Subcutaneous abdominal adipose tissue (tissue), 5 donors: Measurements from ENCODE around the gene CDH16.

Experiments used
- H3K27ac ChIP-seq: one replicate; pipeline ENCODE4 v1.7.0; 2013; ENCODE audit warnings: low read depth, mild to moderate bottlenecking, inconsistent platforms, low read length, moderate library complexity
- H3K27me3 ChIP-seq, 5 donors: one replicate each; pipeline ENCODE4 v1.7.0; 2013; ENCODE audit warnings: low read length in 5 of 5, inconsistent platforms in 1 of 5; ENCODE audit not compliant: control insufficient read depth in 5 of 5, insufficient read depth in 4 of 5
- H3K36me3 ChIP-seq, 5 donors: one replicate each; pipeline ENCODE4 v1.7.0; 2013; ENCODE audit warnings: low read length in 5 of 5; ENCODE audit not compliant: control insufficient read depth in 5 of 5, insufficient read depth in 5 of 5
- H3K4me1 ChIP-seq, 5 donors: one replicate each; pipeline ENCODE4 v1.7.0; 2013; ENCODE audit warnings: low read length in 5 of 5, mild to moderate bottlenecking in 3 of 5, moderate library complexity in 1 of 5; ENCODE audit not compliant: control insufficient read depth in 5 of 5, insufficient read depth in 5 of 5
- H3K4me3 ChIP-seq, 5 donors: one replicate each; pipeline ENCODE4 v1.7.0; 2013; ENCODE audit warnings: low read length in 5 of 5, low read depth in 1 of 5
- H3K9ac ChIP-seq, 5 donors: one replicate each; pipeline ENCODE4 v1.7.0; 2013; ENCODE audit warnings: low read length in 5 of 5, mild to moderate bottlenecking in 4 of 5, moderate library complexity in 3 of 5
- H3K9me3 ChIP-seq, 5 donors: one replicate each; pipeline ENCODE4 v1.7.0; 2013; ENCODE audit warnings: low read length in 5 of 5; ENCODE audit not compliant: control insufficient read depth in 5 of 5
- donor health status: healthy.
- donor health status: healthy.
- donor health status: healthy.
- donor health status: healthy.
- donor health status: healthy.

Gene CDH16

DNA sequence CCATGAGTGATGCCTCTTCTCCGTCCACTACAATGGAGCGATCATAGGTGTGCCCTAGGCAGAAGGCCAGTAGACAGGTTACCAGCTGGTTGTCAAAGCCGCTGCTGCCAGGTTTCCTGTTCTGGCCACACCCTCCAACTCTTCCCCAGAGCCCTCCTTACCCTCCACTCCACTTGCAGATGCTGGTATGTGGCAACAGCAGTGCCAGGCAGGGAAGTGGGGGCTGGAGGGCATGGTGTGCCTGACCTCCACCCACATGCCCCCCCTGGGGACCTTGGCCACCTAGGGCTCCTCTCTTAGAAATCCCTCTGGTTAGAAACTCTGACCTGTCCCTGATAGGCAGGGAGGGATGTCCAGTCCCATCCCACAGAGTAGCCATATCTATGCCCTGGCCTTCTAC is 5.2 kb upstream of the CDH16 start:
- Histone ChIP-seq H3K27ac (no peak overlapping the region), H3K4me1 (peaks cover 3 to 34% (median 20%) of the 10 kb centered on the region in 5 donors), H3K9me3 (no peaks in the 10 kb centered on the region), H3K36me3 (no peaks in the 10 kb centered on the region), H3K4me3 (peak overlapping the region in 1 of 5 donors; percentile 16), H3K9ac (no peak overlapping the region), H3K27me3 (peaks cover 19 to 52% (median 25%) of the 10 kb centered on the region in 5 donors)

GRCh38 chr16:66923247-66923731 is 4.6 kb upstream of the CDH16 start:
- H3K27me3 ChIP-seq, result peaks cover 20 to 58% (median 25%) of the 10 kb centered on the region in 5 donors
- H3K4me3 ChIP-seq, result no peak overlapping the region
- no peak overlapping the region for H3K27ac ChIP-seq
- H3K9me3 ChIP-seq, result no peaks in the 10 kb centered on the region
- H3K4me1 ChIP-seq, result peaks cover 3 to 34% (median 20%) of the 10 kb centered on the region in 5 donors
- peak overlapping the region in 1 of 5 donors; percentile 44 for H3K9ac ChIP-seq
- no peaks in the 10 kb centered on the region for H3K36me3 ChIP-seq

DNA sequence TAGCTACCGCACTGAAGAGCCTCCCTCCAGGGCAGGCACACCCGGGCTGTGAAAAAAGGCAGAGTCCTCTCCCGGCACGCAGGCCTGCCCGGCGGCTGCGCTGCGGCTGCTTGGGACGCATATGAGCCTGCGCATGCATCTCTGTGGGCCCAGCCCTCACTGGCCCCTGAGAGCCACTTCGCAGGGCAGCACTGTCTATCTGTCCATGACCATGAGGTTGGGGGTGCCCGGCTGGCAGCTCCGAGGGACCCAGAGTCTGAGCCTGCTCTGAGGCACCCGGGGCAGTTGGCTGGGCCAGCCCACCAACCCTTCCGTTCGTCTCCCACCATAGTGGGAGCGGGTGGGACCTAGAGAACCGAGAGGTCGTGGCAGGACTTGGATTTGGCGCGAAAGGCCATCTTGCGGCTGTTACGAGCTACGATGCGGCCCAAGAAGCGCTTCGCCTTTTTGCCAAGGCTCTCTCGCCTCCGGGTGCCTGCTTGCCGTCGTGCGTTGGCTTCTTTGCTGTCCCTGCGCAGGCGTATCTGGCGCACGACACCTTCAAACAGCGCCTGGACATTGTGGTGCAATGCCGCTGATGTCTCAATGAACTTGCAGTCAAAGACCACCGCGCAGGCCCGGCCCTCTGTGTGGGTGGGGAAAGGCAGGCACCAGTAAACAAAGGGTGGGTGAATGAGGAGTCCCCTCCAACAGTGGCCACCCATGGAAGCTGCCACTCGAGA is 3.2 kb upstream of the CDH16 start:
- Histone ChIP-seq H3K4me1 (peaks cover 3 to 28% (median 20%) of the 10 kb centered on the region in 5 donors), H3K9me3 (no peaks in the 10 kb centered on the region), H3K36me3 (no peaks in the 10 kb centered on the region), H3K27ac (no peak overlapping the region), H3K9ac (no peak overlapping the region), H3K27me3 (peaks cover 20 to 66% (median 27%) of the 10 kb centered on the region in 5 donors), H3K4me3 (no peak overlapping the region)

- H3K36me3 ChIP-seq, result no peaks in the 10 kb centered on the region
- H3K9me3 ChIP-seq, result no peaks in the 10 kb centered on the region
- no peak overlapping the region for H3K4me3 ChIP-seq
- no peak overlapping the region for H3K27ac ChIP-seq
- peaks cover 20 to 66% (median 30%) of the 10 kb centered on the region in 5 donors for H3K27me3 ChIP-seq
- peaks cover 3 to 26% (median 20%) of the 10 kb centered on the region in 5 donors for H3K4me1 ChIP-seq
- H3K9ac ChIP-seq, result no peak overlapping the region
These were observed 2.4 kb upstream of the CDH16 start for GRCh38 chr16:66920924-66921680.

DNA sequence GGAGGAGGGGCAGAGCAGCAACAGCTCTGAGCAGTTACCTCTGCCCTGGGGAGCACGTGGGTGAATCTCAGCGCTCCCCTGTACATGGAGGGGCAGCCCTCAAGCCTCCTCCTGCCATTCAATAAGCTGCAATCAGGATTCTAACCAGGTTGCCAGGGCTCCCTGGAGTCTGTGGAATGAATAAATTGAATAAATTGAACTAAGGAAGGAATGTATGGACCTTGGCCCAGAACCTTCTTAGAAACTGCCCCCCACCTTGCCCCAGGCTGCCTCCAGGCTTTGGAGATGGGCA is 1.6 kb upstream of the CDH16 start:
- Histone ChIP-seq H3K27me3 (peaks cover 15 to 59% (median 32%) of the 10 kb centered on the region in 5 donors), H3K4me3 (no peak overlapping the region), H3K27ac (no peak overlapping the region), H3K9me3 (no peaks in the 10 kb centered on the region), H3K36me3 (no peaks in the 10 kb centered on the region), H3K4me1 (peaks cover 3 to 21% (median 14%) of the 10 kb centered on the region in 5 donors), H3K9ac (no peak overlapping the region)

- H3K4me3 ChIP-seq, result no peak overlapping the region
- H3K9ac ChIP-seq, result no peak overlapping the region
- H3K27ac ChIP-seq, result no peak overlapping the region
- H3K9me3 ChIP-seq, result no peaks in the 10 kb centered on the region
- no peaks in the 10 kb centered on the region for H3K36me3 ChIP-seq
- peaks cover 9 to 56% (median 32%) of the 10 kb centered on the region in 5 donors for H3K27me3 ChIP-seq
- peaks cover 3 to 16% (median 12%) of the 10 kb centered on the region in 5 donors for H3K4me1 ChIP-seq
These were observed 1.0 kb upstream of the CDH16 start for GRCh38 chr16:66919569-66920298.

DNA sequence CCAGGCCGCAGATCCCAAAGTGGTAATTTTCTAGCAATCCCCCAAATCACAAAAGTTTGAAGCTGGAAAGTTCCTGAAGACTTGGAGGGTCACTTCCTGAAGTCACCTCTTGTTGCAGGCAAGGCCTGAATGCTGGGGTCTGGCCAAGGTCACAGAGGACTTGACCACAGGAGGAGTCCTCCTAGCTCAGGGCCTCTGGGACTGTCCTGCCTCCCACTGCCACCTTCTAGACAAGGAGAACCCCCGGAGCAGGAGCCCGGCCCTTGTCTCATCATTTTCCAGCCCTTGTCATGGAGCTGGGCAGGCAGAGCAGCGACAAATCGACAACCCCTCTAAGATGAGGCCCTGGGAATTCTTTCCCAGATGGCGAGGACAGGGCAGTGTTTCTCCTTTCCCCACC is 330 bp downstream of the CDH16 start:
- H3K27ac ChIP-seq, result no peak overlapping the region
- H3K9me3 ChIP-seq, result no peaks in the 10 kb centered on the region
- peaks cover 2 to 6% (median 5%) of the 10 kb centered on the region in 5 donors for H3K4me1 ChIP-seq
- peaks cover 0 to 45% (median 26%) of the 10 kb centered on the region in 5 donors for H3K27me3 ChIP-seq
- H3K4me3 ChIP-seq, result no peak overlapping the region
- H3K36me3 ChIP-seq, result no peaks in the 10 kb centered on the region
- H3K9ac ChIP-seq, result peak overlapping the region in 1 of 5 donors; percentile 7

GRCh38 chr16:66917741-66918140 is 944 bp downstream of the CDH16 start:
- H3K27ac ChIP-seq, result no peak overlapping the region
- no peaks in the 10 kb centered on the region for H3K4me1 ChIP-seq
- no peak overlapping the region for H3K9ac ChIP-seq

DNA sequence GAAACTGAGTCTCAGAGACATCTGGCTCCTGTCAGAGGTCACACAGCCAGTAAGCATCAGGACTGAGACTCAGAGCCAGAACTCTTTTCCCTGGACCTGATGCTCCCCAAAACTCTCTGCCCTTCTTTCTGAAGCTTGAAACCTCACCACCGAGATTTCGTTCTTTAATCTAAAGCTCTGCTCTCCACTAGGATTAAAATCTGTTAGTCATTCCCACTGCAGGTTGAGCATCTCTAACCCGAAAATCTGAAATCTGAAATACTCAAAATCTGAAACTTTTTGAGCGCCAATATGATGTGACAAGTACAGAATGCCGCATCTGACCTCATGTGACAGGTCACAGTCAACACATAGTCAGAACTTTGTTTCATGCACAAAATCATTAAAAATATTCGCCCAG is 2.2 kb downstream of the CDH16 start:
- H3K9ac ChIP-seq, result no peak overlapping the region
- no peaks in the 10 kb centered on the region for H3K9me3 ChIP-seq
- no peaks in the 10 kb centered on the region for H3K36me3 ChIP-seq
- no peak overlapping the region for H3K4me3 ChIP-seq
- no peak overlapping the region for H3K27ac ChIP-seq
- H3K27me3 ChIP-seq, result peaks cover 0 to 41% (median 30%) of the 10 kb centered on the region in 5 donors
- no peaks in the 10 kb centered on the region for H3K4me1 ChIP-seq

More at GRCh38 chr16:66917741-66918140, 944 bp downstream of the CDH16 start:
- H3K36me3 ChIP-seq, result no peaks in the 10 kb centered on the region
- peaks cover 0 to 47% (median 26%) of the 10 kb centered on the region in 5 donors for H3K27me3 ChIP-seq
- no peak overlapping the region for H3K4me3 ChIP-seq
- no peaks in the 10 kb centered on the region for H3K9me3 ChIP-seq
